Adrenal gland (tissue), 5 donors: ENCODE measurements around the gene IDH3G.

Experiments used
- CTCF ChIP-seq, 6 experiments: fragments of 450-650 bp in 4 of 6; fragments of 200-600 bp in 2 of 6; sonication (generic) in 1 of 6; IDR thresholded peaks; 1 replicate in 5 of 6; 2 replicates in 1 of 6; pipeline versions ENCODE4 v1.5.1 to v1.8.0; 2016 to 2021; ENCODE audit warnings: antibody characterized with exemption in 6 of 6, mild to moderate bottlenecking in 2 of 6, moderate library complexity in 1 of 6
- POLR2A ChIP-seq, 2 donors: fragments of 450-650 bp; IDR thresholded peaks; one replicate each; pipeline ENCODE4 v1.6.1; 2017; ENCODE audit warnings: antibody characterized with exemption in 2 of 2, mild to moderate bottlenecking in 2 of 2, moderate library complexity in 1 of 2
- donor health status: DM: no; HTN: no; CAD: no.

- TF ChIP-seq CTCF (IDR thresholded peaks at IDR 0.05) (no peak), POLR2A (IDR thresholded peaks at IDR 0.05) (no peak)
Observed at GRCh38 chrX:153736071-153736820, 57.9 kb downstream of the IDH3G start.
